RWPE2 (cell line): ENCODE results near the gene AIRE.

Experiments
- ATAC-seq: fragments of 200-7000 bp; cut with Tn5 transposase; 3 replicates; pipeline ENCODE4 v1.9.1; 2021; ENCODE audit warnings: low read depth
- DNase-seq: peaks from one replicate; pipeline ENCODE4 v3.0.0-alpha.2; 2020; ENCODE audit warnings: low spot score
- H3K27ac ChIP-seq: fragments of 450-650 bp; 2 replicates; pipeline ENCODE4 v1.5.1; 2017; ENCODE audit warnings: mild to moderate bottlenecking; ENCODE audit not compliant: poor library complexity, severe bottlenecking
- H3K27me3 ChIP-seq: fragments of 250-450 bp; sonication (Bioruptor Pico); 2 replicates; pipeline ENCODE4 v1.5.1; 2021; ENCODE audit warnings: mild to moderate bottlenecking, moderate library complexity; ENCODE audit not compliant: insufficient read depth, poor library complexity, severe bottlenecking
- H3K36me3 ChIP-seq: fragments of 250-450 bp; sonication (Bioruptor Pico); 2 replicates; pipeline ENCODE4 v1.5.1; 2020; ENCODE audit warnings: low read depth, mild to moderate bottlenecking, moderate library complexity
- H3K4me1 ChIP-seq: fragments of 250-450 bp; sonication (Bioruptor Pico); 2 replicates; pipeline ENCODE4 v1.5.1; 2021; ENCODE audit warnings: mild to moderate bottlenecking, moderate library complexity; ENCODE audit not compliant: insufficient read depth, poor library complexity, severe bottlenecking
- H3K4me3 ChIP-seq: fragments of 250-450 bp; sonication (Bioruptor Pico); 2 replicates; pipeline ENCODE4 v1.5.1; 2021; ENCODE audit warnings: mild to moderate bottlenecking, moderate library complexity; ENCODE audit not compliant: severe bottlenecking
- H3K9me3 ChIP-seq: fragments of 250-450 bp; sonication (Bioruptor Pico); 2 replicates; pipeline ENCODE4 v1.5.1; 2021; ENCODE audit warnings: mild to moderate bottlenecking, moderate library complexity; ENCODE audit not compliant: severe bottlenecking
- CTCF ChIP-seq: fragments of 450-650 bp; IDR thresholded peaks from one replicate; pipeline ENCODE4 v1.5.1; 2017; ENCODE audit warnings: mild to moderate bottlenecking, moderate library complexity; ENCODE audit not compliant: poor library complexity, severe bottlenecking

The AIRE gene

GRCh38 chr21:44344541-44345183 is 59.0 kb downstream of the AIRE start:
- no peak; the same call in 2 of the 3 replicates for ATAC-seq
- peak; percentile 55 for DNase-seq

GRCh38 chr21:44345495-44345894 is 59.8 kb downstream of the AIRE start:
- Histone ChIP-seq H3K4me1 (no peaks in the 10 kb centered on the region), H3K27ac (no peak overlapping the region), H3K27me3 (peaks cover 33% of the 10 kb centered on the region), H3K36me3 (no peaks in the 10 kb centered on the region), H3K4me3 (no peak overlapping the region), H3K9me3 (no peaks in the 10 kb centered on the region)
- DNase-seq, result peak; percentile 54
- no peak for ATAC-seq
- no peak for TF ChIP-seq CTCF

More at GRCh38 chr21:44344541-44345183, 59.0 kb downstream of the AIRE start:
- H3K36me3 ChIP-seq, result no peaks in the 10 kb centered on the region
- no peak for TF ChIP-seq CTCF
- H3K27ac ChIP-seq, result no peak overlapping the region
- no peaks in the 10 kb centered on the region for H3K9me3 ChIP-seq
- no peaks in the 10 kb centered on the region for H3K4me1 ChIP-seq
- H3K4me3 ChIP-seq, result no peak overlapping the region
- peaks cover 30% of the 10 kb centered on the region for H3K27me3 ChIP-seq

- TF ChIP-seq CTCF, result no peak
- DNase-seq (no peak), ATAC-seq (no peak)
- H3K27ac ChIP-seq, result no peak overlapping the region
- H3K4me3 ChIP-seq, result no peak overlapping the region
- no peaks in the 10 kb centered on the region for H3K36me3 ChIP-seq
- H3K4me1 ChIP-seq, result no peaks in the 10 kb centered on the region
- no peaks in the 10 kb centered on the region for H3K9me3 ChIP-seq
- peaks cover 55% of the 10 kb centered on the region for H3K27me3 ChIP-seq
These were observed 62.3 kb downstream of the AIRE start for GRCh38 chr21:44347911-44348451.
